HG02885 (cell line): ENCODE results near the gene DHX9.

Source experiments
- ATAC-seq: cut with Tn5 transposase; IDR thresholded peaks from one replicate; pipeline ENCODE4 v1.9.1; 2021; ENCODE audit warnings: mild to moderate bottlenecking; ENCODE audit not compliant: unreplicated experiment, poor library complexity

Gene DHX9

DNA sequence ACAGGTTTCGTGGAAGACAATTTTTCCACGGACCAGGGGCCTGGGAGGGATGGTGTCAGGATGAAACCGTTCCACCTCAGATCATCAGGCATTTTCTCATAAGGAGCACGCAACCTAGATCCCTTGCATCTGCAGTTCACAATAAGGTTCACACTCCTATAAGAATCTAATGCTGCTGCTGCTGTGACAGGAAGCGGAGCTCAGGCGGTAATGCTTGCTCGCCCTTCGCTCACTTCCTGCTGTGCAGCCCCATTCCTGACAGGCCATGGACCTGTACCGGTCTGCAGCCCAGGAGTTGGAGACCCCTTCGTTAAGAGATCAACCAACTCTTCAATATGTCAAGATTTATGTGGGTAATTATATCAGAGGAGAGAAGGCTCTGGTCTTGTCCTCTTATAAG, 3.3 kb upstream of the DHX9 start:
- no peak for ATAC-seq

- no peak for ATAC-seq
Observed at GRCh38 chr1:182841368-182841988, 2.3 kb downstream of the DHX9 start.

DNA sequence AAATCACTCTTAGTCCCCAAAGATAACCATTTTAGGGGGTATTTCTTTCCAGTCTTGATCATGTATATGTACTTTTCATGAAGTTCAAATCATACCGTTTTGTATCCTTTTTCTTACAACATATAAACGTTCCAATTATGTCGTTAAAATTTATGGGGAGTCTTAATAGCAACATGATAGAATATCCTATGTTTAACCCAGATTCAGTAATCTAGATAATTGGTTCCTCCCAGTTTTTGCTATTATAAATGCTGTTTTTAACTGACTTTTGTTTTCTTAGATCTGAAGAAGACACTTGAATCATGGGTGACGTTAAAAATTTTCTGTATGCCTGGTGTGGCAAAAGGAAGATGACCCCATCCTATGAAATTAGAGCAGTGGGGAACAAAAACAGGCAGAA, 3.1 kb downstream of the DHX9 start:
- ATAC-seq, result no peak

DNA sequence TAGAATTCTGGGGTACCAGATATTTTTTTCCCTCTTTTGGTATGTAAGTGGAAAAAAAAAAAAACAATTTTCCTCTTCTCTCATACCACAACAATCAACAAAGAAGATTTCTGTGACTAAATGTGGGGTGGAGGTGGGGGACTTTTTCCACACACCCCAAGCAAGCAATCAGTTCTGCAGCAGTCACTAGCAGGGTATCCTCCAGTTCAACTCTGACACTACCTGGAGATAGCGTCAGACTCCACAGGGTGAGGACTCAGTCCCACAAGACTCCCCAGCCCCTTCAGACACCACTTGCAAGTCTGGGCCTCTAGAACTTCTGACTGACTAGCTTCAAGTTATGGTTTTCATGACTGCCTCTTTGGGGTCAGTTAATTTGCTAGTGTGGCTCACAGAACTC, 6.2 kb downstream of the DHX9 start:
- no peak for ATAC-seq

DNA sequence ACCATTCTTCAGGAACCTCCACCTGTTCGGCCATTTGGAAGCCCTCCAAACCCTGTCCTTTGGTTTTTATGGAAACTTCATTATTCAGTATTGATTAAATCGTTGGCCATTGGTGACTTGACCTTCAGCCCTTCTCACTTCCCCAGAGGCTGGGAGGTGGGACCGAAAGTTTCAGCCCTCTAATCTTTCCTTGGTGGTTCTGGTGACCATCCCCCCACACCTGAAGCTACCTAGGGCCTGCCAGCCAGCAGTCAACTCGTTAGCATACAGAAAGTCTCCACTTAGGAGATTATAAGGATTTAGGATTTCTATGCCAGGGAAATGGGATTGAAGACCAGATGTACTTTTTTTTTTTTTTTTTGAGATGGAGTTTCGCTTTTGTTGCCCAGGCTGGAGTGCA, 6.7 kb downstream of the DHX9 start:
- ATAC-seq, result no peak

DNA sequence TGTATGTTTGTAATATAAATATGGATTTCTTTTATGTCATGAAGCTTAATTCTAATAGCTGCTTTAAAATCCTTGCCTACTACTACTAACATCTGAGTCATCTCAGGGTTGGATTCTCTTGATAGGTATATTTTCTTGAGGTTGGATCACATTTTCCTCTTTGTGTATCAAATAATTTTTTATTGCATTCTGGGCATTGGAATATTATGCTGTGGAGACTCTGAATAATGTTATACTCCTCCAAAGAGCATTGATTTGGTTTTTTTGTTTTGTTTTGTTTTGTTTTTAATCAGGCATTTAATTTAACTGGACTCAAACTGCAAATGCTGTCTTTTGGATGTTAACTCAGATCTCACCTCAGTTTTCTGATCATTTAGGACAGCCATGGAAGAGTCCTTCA, 8.0 kb downstream of the DHX9 start:
- no peak for ATAC-seq

DNA sequence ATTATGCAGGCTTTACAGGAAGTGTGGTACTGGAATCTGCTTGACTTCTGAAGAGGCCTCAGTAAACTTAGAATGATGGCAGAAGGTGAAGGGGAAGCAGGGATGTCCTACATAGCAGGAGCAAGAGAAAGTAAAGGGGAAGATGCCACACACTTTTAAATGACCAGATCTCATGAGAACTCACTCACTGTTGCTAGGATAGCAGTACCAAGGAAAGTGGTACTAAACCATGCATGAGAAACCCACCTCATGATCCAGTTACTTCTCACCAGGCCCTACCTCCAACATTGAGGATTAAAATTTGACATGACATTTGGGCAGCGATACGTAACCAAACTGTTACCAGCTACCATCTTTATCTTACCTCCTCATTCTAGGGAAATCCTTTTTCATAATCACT, 9.6 kb downstream of the DHX9 start:
- no peak for ATAC-seq

DNA sequence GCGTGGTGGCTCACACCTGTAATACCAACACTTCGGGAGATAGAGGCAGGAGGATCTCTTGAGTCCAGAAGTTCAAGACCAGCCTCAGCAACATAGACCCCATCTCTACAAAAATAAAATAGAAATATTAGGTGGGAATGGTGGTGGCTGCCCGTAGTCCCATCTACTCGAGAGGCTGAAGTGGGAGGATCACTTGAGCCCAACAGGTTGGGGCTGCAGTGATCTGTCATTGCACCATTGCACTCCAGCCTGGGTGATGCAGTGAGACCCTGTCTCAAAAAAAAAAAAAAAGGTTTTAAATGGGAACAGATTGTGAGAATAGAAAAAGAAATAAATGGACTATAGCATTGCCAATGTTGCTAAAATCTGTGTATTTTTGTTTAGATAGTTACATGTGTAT, 11.2 kb downstream of the DHX9 start:
- ATAC-seq, result no peak

DNA sequence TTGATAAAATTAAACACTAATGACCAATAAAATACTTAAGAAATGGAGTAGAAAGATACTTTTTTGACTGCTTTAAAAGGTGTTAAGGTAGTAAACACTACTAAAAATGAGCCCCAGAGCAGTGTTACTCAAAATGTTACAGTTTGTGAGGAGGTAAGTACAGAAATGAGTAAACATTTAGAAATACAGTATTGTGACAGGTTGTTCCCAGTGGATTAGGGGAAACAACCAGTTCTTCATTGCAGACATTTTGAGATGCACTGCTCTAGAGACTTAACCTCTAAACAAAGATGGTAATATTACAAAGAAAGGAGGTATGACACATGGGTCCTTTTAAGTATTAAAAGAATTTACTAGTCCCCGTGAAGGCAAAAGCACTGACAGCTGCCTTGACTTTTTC, 12.7 kb downstream of the DHX9 start:
- no peak for ATAC-seq

DNA sequence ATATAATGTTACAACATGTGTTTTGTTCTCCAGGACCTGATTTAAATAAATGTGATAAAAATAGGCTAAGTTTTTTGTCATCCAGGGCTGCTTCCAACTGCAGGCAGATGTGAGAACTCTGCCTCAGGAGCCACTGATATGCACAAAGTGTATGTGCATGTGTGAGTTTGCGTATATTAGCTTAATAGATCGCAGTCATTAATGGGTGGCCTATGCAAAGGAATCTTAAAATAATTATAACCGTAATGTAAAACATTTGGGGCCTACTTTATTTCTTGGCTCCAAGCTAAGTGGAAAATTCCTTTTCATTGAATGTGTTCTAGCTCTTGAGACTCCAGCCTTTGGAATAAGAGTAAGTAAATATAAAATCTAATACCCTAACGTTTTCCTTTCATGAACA, 16.8 kb downstream of the DHX9 start:
- ATAC-seq, result no peak

DNA sequence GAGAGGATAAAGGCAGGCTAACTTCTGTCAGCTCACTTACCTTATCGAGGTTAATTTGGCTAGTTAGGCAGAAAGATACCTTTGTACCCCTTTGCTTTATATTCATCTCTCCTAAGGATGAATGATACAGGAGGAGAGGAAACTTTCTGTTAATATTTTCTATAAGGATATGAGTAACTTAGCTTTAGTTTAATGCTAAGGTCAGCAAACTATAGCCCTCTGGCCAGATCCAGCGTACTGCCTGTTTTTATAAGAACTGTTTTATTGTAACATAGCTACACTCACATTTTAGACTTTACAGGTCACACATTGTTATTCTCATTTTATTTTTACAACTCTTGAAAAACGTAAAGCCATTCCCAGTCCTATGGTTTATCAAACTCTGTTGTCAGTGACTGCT, 18.1 kb downstream of the DHX9 start:
- ATAC-seq, result no peak

- no peak for ATAC-seq
Observed at GRCh38 chr1:182860658-182861057, 21.5 kb downstream of the DHX9 start.

DNA sequence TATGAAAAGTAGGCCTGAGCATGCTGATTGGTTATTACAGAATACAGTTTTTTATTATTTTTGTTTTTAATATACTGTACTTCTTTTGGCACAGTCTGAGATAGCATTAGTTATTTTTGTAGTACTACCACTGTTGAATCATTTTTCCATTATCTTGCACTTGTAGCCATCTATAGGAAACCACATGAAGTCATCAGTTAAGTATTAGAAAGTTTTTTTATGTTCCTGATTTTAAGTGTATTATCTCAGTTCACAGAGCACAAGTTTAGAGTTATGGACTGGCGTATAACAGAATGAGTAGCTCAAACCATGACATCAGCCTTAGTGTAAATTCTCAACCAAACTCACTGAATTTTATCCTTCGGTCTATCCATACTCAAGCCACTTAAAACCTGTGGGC, 22.8 kb downstream of the DHX9 start:
- ATAC-seq, result no peak

GRCh38 chr1:182862827-182863226, 23.7 kb downstream of the DHX9 start:
- ATAC-seq, result no peak

- ATAC-seq, result no peak
Observed at GRCh38 chr1:182863940-182864339, 24.8 kb downstream of the DHX9 start.

GRCh38 chr1:182867861-182868260, 28.7 kb downstream of the DHX9 start:
- no peak for ATAC-seq

- ATAC-seq, result no peak
Observed at GRCh38 chr1:182869241-182869666, 30.1 kb downstream of the DHX9 start.

- no peak for ATAC-seq
Observed at GRCh38 chr1:182872881-182873280, 33.7 kb downstream of the DHX9 start.

DNA sequence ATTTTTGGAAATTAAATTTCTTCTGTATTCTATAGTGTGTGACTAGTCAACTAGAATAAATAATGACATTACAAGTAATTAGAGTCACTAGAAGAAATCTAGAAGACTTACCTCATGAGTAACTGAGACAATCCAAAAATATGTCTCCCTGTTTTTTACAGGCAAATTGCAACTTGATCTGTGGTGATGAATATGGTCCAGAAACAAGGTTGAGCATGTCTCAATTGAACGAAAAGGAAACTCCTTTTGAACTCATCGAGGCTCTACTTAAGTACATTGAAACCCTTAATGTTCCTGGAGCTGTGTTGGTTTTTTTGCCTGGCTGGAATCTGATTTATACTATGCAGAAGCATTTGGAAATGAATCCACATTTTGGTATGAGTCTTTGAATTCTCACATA, 36.7 kb downstream of the DHX9 start:
- ATAC-seq, result no peak

GRCh38 chr1:182877331-182877730, 38.2 kb downstream of the DHX9 start:
- ATAC-seq, result no peak

GRCh38 chr1:182877842-182878241, 38.7 kb downstream of the DHX9 start:
- ATAC-seq, result no peak

GRCh38 chr1:182884872-182885271, 45.7 kb downstream of the DHX9 start:
- ATAC-seq, result no peak

- no peak for ATAC-seq
Observed at GRCh38 chr1:182885591-182885990, 46.4 kb downstream of the DHX9 start.
